Prostate gland (tissue), 2 donors: Measurements from ENCODE around the gene FAM83F. TPM values are rescaled to one million over a fixed set of nuclear protein-coding genes. Genes with fewer than 3 reads are reported as not detected.

ENCODE experiments used
- DNase-seq: peaks from one replicate; pipeline ENCODE4 v3.0.0-alpha.2; 2019; ENCODE audit warnings: low spot score
- H3K27ac ChIP-seq, 2 donors: fragments of 200-600 bp; sonication (generic); 2 replicates each; pipeline ENCODE4 v1.5.1; 2017 to 2019
- H3K27me3 ChIP-seq: fragments of 200-600 bp; sonication (generic); replicated peaks from 2 replicates; pipeline ENCODE4 v1.5.1; 2019; ENCODE audit not compliant: insufficient read depth
- H3K36me3 ChIP-seq, 2 donors: fragments of 200-600 bp; sonication (generic); 1 replicate in 1 of 2; 2 replicates in 1 of 2; pipeline versions ENCODE4 v1.5.1 to v1.8.1; 2017 to 2019
- H3K4me1 ChIP-seq: fragments of 200-600 bp; sonication (generic); replicated peaks from 2 replicates; pipeline ENCODE4 v1.5.1; 2019
- H3K4me3 ChIP-seq, 2 donors: fragments of 200-600 bp; sonication (generic); 2 replicates each; pipeline ENCODE4 v1.5.1; 2017 to 2019
- H3K9me3 ChIP-seq: fragments of 200-600 bp; sonication (generic); 2 replicates; pipeline ENCODE4 v1.5.1; 2017
- POLR2A ChIP-seq: fragments of 450-650 bp; IDR thresholded peaks from one replicate; pipeline ENCODE4 v1.6.1; 2016; ENCODE audit warnings: antibody characterized with exemption, mild to moderate bottlenecking
- POLR2AphosphoS5 ChIP-seq: sonication (generic); formaldehyde crosslinking; IDR thresholded peaks from one replicate; pipeline ENCODE4 v1.6.1; 2017; ENCODE audit warnings: antibody characterized with exemption
- WGBS: methylation state at CpG from one replicate; pipeline ENCODE4 v1.1.5; 2018; 5-methylcytosine and 5-hydroxymethylcytosine counted together
- intact Hi-C: fragments of 100-400 bp; cut with DNase I; formaldehyde crosslinking; loops from one replicate; pipeline ENCODE4 v1.14.2; 2022
- total RNA-seq, 2 donors: library from RNA; depleted of rRNA; stranded (reverse); fragments of >200 nt; gene quantifications; one replicate each; pipeline ENCODE4 v1.1.0, GENCODE V29; 2016
- TF ChIP-seq, protein P1 (sequence below), 4 experiments: fragments of 200-600 bp in 2 of 4; fragments of 450-650 bp in 2 of 4; sonication (generic) in 2 of 4; IDR thresholded peaks; 1 replicate in 3 of 4; 2 replicates in 1 of 4; pipeline ENCODE4 v1.5.1; 2016 to 2019; ENCODE audit warnings: antibody characterized with exemption in 4 of 4, mild to moderate bottlenecking in 2 of 4, moderate library complexity in 2 of 4

Gene FAM83F
- total RNA-seq, 2 donors from 2014 or later = 26.2 to 28.6 TPM

DNA sequence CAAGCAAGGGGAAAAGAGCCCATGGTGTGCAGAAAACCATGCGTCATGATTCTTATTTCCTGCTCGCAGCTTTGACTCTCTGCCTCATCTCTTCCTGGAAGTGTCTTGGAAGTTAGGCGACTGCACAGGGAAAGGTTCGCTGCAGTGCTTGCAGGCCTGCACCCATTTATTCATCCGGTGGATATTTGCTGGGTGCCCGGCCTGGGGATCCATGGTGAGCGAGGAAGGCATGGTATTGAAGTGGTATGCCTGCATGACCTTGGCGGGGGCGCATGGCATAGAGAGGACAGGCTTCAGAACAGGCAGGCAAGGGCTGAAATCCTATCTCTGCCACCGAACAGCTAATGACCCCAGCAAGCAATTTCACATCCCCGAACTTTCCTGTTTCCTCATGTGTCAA, 40.6 kb downstream of the FAM83F start:
- no peak for DNase-seq
- Histone ChIP-seq H3K36me3 (no peaks in the 10 kb centered on the region), H3K27me3 (no peaks in the 10 kb centered on the region), H3K4me1 (no peaks in the 10 kb centered on the region), H3K27ac (no peak overlapping the region), H3K9me3 (no peaks in the 10 kb centered on the region), H3K4me3 (no peak overlapping the region)
- TF ChIP-seq POLR2AphosphoS5 (no peak), POLR2A (no peak)
- TF ChIP-seq, protein P1, sequence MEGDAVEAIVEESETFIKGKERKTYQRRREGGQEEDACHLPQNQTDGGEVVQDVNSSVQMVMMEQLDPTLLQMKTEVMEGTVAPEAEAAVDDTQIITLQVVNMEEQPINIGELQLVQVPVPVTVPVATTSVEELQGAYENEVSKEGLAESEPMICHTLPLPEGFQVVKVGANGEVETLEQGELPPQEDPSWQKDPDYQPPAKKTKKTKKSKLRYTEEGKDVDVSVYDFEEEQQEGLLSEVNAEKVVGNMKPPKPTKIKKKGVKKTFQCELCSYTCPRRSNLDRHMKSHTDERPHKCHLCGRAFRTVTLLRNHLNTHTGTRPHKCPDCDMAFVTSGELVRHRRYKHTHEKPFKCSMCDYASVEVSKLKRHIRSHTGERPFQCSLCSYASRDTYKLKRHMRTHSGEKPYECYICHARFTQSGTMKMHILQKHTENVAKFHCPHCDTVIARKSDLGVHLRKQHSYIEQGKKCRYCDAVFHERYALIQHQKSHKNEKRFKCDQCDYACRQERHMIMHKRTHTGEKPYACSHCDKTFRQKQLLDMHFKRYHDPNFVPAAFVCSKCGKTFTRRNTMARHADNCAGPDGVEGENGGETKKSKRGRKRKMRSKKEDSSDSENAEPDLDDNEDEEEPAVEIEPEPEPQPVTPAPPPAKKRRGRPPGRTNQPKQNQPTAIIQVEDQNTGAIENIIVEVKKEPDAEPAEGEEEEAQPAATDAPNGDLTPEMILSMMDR (IDR thresholded peaks at IDR 0.05) = no peak
- WGBS = 88% methylated on average over 11 of the region's 11 CpGs
- intact Hi-C loops = no loop called here

DNA sequence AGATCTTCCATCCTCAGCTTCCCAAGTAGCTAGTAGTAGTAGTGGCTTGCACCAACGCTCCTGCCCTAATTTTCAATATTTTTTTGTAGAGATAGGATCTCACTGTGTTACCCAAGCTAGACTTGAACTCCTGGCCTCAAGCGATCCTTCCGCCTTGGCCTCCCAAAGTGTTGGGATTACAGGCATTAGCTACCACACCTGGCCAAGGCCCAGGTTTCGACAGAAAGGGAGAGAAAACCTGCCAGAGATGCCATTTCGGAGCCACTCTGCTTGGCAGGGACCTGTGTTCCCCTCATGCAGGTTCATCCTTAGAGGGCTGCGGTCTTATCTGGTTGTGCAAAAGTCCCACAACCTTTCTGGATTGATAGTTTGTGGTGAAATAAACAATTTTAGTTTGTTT, 41.4 kb downstream of the FAM83F start:
- H3K27me3 ChIP-seq = no peaks in the 10 kb centered on the region
- no peak for DNase-seq
- no peak overlapping the region for H3K4me3 ChIP-seq
- no peaks in the 10 kb centered on the region for H3K36me3 ChIP-seq
- intact Hi-C loops = no loop called here
- H3K4me1 ChIP-seq = peaks cover 5% of the 10 kb centered on the region
- H3K9me3 ChIP-seq = no peaks in the 10 kb centered on the region
- TF ChIP-seq, protein P1 (IDR thresholded peaks at IDR 0.05) = no peak
- TF ChIP-seq POLR2AphosphoS5 (no peak), POLR2A (no peak)
- WGBS = 80% methylated on average over 6 of the region's 6 CpGs
- H3K27ac ChIP-seq = no peak overlapping the region

DNA sequence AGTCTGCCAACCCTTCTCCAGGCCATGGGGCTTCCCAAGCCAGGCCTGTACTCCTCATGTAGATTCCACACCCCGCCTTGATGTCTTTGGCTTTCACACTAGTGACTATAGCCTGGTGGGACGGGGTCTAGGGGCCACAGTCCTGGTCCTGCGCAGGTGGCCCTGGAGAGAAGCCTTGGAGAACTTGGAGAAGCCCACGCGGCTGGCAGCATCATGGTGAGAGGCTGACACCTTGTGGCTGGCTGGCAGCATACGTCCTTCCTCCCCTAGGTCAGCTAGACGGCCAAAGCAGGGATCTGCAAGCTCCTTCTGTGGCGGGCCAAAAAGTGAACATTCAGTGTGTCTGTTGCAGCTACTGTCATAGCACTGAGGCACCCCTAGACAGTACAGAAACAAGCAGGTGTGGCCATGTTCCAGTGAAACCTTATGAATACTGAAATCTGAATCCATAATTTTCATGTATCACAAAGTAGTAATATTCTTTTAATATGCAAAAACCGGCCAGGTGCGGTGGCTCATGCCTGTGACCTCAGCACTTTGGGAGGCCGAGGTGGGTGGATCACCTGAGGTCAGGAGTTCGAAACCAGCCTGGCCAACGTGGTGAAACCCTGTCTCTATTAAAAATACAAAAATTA, 42.0 kb downstream of the FAM83F start:
- H3K4me1 ChIP-seq = peaks cover 8% of the 10 kb centered on the region
- 39% methylated on average over 13 of the region's 13 CpGs for whole genome bisulfite sequencing
- H3K27me3 ChIP-seq = no peaks in the 10 kb centered on the region
- intact Hi-C loops = no loop called here
- H3K27ac ChIP-seq = no peak overlapping the region
- DNase-seq = no peak
- H3K4me3 ChIP-seq = no peak overlapping the region
- no peak for TF ChIP-seq POLR2A
- TF ChIP-seq, protein P1 (IDR thresholded peaks at IDR 0.05) = peak; percentile 32 to 74 (median 58)
- no peaks in the 10 kb centered on the region for H3K36me3 ChIP-seq
- H3K9me3 ChIP-seq = no peaks in the 10 kb centered on the region

DNA sequence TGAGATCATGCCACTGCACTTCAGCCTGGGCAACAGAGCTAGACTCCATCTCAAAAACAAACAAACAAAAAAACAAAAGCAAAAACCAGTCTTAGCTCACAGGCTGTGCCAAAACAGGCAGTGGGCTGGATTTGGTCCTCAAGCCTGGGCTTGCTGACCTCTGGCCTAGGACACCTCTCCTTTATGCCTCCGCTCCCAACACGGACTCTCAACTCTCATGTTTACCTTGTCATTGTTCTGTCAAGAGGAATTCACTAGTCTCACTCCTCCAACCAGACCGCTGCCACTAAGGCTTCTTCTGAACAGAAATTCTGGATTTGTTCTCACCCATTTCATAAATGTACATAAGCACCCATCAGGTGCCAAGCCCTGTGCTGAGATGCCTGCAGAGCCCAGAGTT, 42.6 kb downstream of the FAM83F start:
- TF ChIP-seq, protein P1 (IDR thresholded peaks at IDR 0.05) = no peak
- no peak for TF ChIP-seq POLR2A
- TF ChIP-seq POLR2AphosphoS5 = no peak
- Histone ChIP-seq H3K4me1 (peaks cover 8% of the 10 kb centered on the region), H3K9me3 (no peaks in the 10 kb centered on the region), H3K27me3 (no peaks in the 10 kb centered on the region), H3K4me3 (no peak overlapping the region), H3K36me3 (no peaks in the 10 kb centered on the region), H3K27ac (no peak overlapping the region)
- WGBS = 83% methylated on average over 3 of the region's 3 CpGs
- DNase-seq = no peak
- intact Hi-C loops = no loop called here

DNA sequence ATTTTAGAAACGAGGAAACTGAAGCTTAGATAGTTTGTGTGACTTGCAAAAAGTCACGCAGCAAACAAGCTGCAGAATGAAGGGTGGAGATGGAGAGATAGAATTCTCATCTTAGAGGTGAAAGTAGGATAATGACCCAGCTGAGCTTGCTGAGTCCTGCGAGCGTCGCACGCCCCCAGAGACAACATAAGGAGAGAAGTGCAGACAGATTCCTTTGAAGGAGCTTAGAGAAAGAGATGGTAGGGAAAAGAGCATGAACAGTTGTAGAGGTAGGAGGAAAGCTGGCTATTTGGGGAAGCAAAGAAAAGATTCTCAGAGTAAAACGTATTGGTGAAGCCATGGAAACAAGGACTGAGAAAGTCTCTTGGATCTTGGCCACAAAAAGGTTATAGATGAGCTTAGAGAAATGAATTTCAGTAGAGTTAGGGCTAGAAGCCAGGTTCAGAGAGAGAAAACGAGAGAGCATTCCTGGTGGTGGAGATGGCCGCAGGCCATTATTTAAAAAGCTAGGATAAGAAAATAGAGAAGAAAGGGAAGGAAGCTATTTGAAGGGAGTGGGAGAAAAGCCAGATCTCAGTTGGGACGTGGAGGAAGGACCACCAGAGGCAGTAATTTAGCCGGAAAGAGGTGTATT, 44.8 kb downstream of the FAM83F start:
- H3K27ac ChIP-seq = no peak overlapping the region
- intact Hi-C loops = loop anchor here (5.0 to 10.0 kb wide), 3 partner anchors 138 to 507 kb away; partner anchors contain the start of genes RPS19BP1 and TNRC6B

More for the DNA sequence above, 44.8 kb downstream of the FAM83F start:
- H3K9me3 ChIP-seq = no peaks in the 10 kb centered on the region
- TF ChIP-seq, protein P1 (IDR thresholded peaks at IDR 0.05) = no peak
- TF ChIP-seq POLR2A = no peak
- no peak for TF ChIP-seq POLR2AphosphoS5
- H3K27me3 ChIP-seq = no peaks in the 10 kb centered on the region
- H3K4me1 ChIP-seq = peaks cover 15% of the 10 kb centered on the region
- no peak for DNase-seq
- WGBS = 26% methylated on average over 11 of the region's 11 CpGs
- no peak overlapping the region for H3K4me3 ChIP-seq
- no peaks in the 10 kb centered on the region for H3K36me3 ChIP-seq
